COR-L47 (cell line): ENCODE measurements around the gene ANKRD37.

Experiments used
- DNase-seq: peaks from one replicate; lab custom pipeline; 2025; lab: John Stamatoyannopoulos, UW

The ANKRD37 gene

DNA sequence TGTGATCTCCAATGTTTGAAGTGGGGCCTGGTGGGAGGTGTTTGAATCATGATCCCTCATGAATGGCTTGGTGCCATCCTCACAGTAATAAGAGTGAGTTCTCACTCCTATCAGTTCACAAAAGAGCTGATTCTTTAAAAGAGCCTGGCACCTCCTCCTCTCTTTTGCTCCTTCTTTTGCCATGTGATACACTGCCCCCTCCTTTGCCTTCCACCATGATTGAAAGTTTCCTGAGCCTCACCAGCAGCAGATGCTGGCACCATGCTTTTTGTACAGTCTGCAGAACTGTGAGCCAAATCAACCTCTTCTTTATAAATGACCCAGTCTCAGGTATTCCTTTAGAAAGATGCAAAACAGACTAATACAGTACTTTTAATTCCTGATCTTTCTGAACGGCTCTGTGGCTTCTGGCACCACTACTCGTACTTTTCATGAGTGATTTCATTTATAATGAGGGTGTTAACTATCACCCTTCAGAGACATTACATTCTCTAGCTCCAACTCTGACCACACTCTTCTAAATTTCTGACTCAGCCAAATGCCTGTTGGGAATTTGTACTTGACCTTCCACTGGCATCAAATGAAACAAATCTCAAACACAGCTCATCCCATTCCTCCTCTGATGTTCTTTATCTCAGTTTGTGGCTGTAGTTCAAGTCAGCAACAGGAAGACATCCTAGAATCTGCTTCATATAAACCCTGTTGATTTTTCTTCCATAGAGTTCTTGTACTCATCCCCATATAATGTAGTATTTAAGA is 24.9 kb downstream of the ANKRD37 start:
- no peak for DNase-seq

DNA sequence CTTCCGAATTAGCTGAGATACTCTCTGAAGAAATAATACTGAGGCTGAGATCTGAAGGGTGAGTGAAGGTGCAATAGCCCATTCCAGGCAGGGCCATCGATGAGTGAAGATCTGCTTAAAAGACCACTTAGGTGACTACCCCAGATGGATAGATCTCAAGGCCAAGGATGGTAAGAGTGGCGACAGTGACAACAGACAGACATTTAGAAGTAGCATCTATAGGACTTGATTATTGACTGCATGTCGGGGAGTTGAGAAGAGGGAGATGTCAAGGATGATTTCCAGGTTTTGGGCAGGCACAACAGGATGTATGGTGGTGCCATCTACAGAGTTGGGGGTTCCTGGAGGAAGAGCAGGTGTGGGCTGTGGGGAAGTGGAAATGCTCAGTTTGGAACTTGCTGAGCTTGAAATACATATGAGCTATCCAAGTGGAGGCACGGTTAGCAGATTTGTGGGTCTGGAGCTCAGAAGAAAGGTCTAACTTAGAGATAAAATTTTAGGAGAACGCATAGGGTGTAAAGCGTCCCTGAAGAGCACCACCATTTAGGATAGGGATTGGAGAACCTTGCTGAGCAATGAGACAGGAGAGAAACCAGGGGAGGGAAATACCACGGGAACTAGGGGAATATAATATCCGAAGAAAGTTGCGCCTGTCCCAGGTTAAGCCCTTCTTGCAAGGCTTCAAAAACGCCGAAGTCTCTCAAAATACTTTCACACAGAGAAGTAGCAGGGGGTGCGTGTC is 28.4 kb downstream of the ANKRD37 start:
- peak; percentile 30 for DNase-seq

DNA sequence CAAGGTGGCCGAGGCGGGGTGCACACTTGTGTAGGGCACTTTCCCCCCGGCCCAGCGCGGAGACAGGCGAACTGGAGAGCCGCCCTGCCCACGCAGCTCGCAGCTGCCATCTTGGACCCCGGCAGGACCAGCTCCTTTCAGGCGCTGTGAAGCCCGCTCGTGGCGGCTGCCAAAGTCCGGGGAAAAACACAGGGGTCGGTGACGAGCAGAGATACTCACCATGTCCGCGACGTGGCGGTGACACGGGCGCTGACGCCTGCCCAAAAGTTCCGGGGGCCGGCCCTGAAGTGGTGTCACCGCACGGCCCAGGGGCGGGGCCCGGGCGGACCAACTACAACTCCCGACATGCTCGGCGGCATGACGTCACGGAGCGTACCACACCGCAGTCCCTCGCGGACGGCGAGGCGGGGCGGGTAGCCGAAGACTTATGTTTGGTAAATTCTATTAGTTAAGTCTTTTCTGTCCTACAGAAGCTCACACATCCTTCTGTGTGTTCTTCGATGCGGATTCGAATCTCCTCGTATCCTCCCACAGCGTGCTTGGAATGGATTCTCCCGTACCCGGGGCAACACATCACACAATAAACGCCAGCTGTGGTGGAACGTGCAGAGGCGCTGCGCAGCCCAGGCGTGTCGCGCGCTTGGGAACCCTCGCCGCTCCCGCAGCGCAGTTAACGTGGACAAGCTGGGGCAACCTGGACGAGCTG is 29.2 kb downstream of the ANKRD37 start, which contains the start of gene UFSP2:
TSS of gene UFSP2 (minus strand) at position 318 of the 706 bp plus-strand sequence. CDS start at position 222, 96 bp downstream.
- peak; percentile 78 for DNase-seq

DNA sequence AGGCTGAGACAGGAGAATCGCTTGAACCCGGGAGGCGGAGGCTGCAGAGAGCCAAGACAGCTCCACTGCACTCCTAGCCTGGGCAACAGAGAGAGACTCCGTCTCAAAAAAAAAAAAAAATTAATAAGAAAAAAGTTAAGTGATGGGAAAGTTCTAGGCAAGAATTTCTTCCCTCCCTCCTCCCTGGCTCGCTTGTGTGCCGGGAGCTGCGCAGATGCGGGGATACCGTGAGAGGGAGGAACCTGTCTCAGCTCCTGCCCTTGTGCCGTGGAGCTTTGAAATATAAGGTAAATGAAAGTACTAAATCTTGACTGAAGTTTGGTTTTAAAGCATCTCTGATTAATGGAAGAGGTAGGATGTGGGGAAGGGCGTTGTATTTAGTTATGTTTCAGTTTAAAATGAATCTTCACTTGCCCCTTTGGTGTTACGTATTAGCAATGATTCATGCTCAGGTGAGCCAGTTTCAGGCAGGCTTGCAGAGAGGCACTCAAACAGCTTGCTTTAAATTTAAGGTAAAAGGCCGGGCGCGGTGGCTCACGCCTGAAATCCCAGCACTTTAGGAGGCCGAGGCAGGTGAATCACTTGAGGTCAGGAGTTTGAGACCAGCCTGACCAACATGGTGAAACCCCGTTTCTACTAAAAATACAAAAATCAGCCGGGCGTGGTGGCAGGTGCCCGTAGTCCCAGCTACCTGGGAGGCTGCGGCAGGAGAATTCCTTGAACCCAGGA is 30.5 kb downstream of the ANKRD37 start:
- no peak for DNase-seq

DNA sequence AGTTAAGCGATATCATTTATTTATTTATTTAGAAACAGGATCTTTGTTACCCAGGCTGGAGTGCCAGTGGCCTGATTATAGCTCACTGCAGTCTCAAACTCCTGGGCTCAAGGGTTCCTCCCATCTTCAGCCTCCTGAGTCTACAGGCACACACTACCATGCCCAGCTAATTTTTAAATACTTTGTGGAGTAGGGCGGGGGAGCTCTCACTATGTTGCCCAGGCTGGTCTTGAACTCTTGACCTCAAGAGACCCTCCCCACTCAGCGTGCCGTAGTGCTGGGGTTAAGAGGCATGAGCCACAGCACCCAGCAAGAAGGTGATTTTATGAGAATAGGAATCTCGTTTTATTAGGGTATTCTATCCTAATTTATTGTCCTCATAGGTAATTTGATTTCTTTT is 33.0 kb downstream of the ANKRD37 start:
- DNase-seq: no peak

- no peak for DNase-seq
Observed at GRCh38 chr4:185435466-185435865, 38.8 kb downstream of the ANKRD37 start.

DNA sequence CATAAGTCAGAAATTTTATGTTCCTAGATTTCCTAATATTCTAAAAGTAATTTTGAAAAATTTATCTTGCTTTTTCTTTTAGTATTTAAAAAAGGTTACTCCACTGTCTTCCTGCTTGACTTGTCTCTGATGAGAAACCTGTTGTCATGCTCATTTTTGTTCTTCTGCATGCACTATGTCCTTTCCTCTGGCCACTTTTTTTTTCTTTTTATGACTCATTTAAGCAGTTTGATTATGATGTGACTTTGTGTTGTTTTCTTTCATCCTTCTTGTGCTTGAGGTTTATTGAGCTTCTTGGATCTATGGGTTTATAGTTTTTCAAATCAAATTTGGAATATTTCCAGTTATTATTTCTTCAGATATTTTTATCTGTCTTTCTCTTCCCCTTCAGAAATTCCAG is 41.2 kb downstream of the ANKRD37 start:
- no peak for DNase-seq

DNA sequence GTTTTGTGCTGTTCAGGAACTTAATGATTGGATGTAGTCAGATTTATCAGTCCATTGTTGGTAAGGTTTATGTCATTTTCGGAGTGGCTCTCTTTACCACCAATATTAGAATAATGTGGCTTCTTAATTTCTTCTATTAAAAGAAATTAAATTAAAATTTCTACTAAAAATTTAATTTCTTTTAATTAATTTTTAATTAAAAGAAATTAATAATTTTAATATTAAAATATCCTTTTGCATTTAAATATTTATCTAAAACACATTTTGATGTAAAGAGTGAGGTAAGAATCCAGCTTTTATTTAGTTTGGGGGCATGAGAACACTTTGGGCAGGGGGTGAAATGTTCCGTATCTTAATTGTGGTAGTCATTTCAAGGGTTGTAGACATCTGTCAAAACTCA is 44.8 kb downstream of the ANKRD37 start:
- no peak for DNase-seq

DNA sequence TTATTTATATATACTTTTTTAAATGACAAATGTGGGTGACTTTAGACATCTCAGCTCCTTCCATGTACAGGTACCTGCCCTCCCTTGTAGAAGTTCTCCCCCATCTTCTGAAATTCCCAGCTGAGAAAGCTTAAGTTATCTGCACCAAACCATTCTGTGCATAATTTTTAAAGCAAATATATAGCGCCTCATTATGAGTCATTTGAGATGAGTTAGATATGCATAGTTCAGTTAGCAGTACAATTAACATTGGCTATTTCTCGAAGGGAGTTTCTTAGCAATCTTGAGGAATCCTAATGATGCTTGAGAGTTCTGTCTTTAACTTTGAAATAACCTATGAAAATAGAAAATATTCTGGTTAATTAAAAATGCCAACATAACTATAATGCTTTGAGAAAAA is 48.6 kb downstream of the ANKRD37 start:
- DNase-seq: no peak
